NCI-H2227 (cell line): ENCODE results near the gene EXOC1.
"Not testable (repeated sequence)": the region's sequence is repeated elsewhere in the genome, so short reads cannot be mapped to it uniquely, and the experiment has no call there.

Source experiments
- DNase-seq: peaks from one replicate; lab custom pipeline; 2025; ENCODE audit not compliant: unreplicated experiment; lab: John Stamatoyannopoulos, UW

EXOC1 gene

DNA sequence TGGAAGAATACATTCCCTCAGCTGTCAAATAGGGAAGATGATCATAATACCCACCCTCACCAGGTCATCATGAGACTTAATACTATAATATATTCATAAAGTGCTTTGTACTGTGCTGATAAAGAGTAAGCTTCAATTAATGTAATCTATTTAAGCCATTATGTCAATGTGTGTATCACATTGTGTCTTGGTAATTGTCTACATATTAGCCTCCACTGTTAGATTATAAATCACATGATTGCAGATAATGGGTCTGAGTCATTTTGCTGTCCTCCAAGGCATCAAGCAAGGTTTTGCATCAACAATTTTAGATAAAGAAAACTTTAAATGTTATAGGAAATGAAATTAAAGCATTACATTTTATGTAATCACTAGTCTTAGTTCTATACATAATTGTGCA, 50.1 kb downstream of the EXOC1 start:
- no peak for DNase-seq

DNA sequence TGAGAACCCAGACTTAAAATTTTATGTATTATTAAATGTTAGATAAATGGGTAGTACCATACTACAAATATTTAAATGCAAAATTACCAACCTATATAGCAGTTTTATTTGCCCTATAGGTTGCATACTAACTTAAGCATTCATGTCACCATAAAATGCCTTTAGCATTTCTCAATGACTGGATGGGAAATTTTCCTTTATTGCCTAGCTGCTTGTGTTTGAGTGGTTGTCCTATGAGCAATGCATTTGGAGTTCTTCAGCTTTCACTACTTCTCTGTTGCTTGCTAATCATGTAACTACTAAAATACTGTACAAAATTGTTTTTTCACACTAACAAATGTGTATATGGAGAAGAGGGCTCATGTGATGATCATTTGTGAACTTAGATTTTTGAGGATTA, 51.1 kb downstream of the EXOC1 start:
- no peak for DNase-seq

DNA sequence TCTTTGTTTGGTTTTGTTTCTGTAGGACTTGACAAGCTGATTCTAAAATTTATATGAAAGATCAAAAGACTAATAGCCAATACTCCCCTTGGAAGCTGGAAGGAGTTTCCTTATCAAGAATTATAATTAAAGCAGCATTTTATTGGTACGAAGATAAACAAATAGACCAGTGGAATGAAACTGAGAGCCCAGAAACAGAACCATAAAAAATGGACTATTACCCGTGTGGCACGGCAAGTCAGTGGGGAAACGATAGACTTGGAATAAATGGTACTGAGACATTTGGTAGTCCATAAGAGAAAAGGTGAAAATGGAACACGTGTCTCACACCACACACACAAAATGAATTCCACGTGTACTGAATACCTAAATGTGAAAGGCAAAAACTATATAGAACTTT, 52.9 kb downstream of the EXOC1 start:
- no peak for DNase-seq

DNA sequence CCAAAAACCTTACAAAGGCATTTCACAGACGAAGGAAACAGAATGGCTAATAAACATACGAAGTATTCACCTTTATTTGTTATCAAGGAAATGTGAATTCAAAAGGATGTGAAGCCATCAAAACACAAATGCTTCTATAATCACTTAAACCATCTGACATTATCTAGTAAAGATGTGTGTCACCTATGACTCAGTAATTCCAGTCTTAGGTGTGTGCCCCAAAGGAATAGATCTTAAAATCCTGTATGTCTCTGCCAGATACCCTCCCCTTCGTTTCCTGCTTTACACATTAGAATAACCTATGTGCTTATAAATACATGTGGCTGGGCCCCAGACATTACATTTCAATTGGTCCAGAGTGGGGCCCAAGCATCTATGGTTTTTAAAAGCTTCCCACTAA, 53.5 kb downstream of the EXOC1 start:
- no peak for DNase-seq

DNA sequence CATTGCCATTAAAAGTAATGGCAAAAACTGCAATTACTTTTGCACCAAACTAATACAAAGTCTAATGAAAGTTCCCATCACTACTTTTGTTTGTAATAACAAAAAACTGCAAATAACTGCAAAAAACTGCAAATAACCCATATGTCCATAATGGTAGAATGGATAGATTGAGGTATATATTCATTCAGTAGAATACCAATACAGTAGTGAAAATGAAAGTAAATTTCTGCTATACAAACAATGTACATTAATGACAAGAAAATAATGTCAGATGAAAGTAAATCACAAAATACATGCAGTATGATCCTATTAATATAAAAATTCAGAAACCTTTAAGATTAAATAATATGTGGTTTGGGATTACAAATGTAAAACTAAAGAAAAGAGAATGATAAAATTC, 54.0 kb downstream of the EXOC1 start:
- no peak for DNase-seq

DNA sequence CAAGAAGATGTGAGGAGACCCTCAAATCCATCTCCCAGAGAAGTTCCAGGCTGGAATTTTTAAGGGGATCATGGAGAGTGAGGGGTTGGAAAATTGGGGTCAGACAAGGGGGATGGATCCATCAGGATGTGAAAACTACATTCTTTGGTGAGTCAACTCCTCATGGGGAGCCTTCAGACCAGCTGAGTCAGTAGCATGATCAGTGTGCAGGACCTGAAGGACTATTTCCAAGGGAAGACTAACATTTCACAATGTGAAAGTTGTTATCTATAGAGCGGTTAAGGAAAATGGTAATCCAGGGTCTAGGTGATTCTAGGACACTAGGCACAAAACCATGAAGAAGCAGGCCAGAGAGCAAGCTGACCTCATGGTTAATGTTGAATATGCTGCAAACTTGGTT, 56.7 kb downstream of the EXOC1 start:
- no peak for DNase-seq

DNA sequence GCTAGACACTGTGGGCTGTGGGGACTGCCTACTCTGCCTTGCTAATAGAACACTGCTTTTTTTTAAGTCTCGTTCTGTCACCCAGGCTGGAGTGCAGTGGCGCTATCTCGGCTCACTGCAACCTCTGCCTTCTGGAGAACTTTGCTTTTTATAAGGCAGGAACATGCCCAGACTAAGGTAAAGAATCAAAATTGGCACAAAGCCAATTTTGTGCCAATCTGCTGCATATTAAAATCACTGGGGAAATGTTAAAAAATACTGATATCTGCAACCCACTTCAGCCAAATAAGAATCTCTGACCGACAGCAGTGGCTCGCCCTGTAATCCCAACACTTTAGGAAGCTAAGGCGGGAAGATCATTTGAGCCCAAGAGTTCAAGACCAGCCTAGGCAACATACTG, 58.8 kb downstream of the EXOC1 start:
- DNase-seq: no peak

DNA sequence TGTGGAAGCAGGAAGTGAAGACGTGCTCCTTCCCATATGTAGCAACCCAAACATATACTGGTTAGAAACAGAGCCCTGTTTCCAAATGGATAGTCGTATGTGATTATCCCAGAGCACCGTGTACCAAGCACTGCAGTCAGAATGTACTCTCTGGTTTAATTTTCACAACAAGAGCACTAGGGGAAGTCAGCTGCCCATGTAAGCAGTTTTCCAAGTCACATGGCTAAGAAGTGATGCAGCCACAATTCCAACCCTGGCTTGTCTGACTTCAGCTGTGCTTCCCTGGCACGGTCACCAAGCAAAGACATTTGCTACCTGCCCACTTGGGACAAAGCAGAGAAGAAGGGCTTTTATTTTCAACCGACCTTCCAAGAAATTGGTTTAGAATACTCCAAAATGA, 67.1 kb downstream of the EXOC1 start:
- DNase-seq: no peak

DNA sequence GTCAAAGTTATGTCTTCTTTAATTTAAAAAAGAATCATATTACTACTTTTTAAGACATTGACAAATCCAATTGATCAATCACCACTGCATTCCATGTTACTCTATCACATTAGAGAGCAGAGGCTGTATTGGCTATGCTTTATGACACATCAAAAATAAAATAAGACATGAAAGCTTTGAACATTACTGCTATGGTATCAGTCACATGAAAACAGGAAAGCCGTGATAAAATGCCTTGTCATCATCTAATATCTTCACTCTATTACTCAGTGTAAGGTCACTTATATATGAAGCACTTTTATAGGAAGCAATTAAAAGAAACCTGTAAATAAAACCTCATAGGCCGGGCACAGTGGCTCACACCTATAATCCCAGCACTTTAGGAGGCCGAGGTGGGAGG, 67.6 kb downstream of the EXOC1 start:
- no peak for DNase-seq

DNA sequence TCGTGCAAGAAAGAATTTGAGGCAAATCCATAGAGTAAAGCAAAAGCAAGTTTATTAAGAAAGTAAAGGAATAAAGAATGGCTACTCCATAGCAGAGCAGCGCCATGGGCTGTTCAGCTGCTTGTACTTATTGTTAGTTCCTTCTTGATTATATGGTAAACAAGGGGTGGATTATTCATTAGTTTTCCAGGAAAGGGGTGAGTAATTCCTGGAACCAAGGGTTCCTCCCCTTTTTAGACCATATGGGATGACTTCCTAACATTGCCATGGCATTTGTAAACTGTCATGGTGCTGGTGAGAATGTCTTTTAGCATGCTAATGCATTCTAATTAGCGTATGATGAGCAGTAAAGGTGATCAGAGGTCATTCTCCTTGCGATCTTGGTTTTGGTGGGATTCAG, 71.8 kb downstream of the EXOC1 start:
- DNase-seq: no peak

DNA sequence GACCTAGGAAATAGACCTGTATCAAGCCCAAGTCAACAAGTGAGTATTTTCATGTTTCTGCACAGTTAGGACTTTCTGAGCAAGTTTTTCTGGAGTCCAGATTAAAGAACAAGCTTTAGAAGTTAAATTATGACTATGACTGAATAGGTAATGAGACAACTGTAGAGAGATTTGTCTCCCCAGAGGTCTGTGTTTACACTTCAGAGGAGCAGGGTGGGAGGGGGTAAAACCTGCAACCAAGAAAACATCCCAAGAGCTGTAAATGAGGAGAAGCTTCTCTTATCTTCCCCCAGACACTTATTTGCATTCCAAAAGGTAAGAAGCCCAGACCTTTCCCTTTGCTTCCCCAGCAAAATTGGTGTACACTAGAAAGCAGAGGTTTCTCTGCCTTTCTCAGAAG, 73.2 kb downstream of the EXOC1 start:
- DNase-seq: no peak

DNA sequence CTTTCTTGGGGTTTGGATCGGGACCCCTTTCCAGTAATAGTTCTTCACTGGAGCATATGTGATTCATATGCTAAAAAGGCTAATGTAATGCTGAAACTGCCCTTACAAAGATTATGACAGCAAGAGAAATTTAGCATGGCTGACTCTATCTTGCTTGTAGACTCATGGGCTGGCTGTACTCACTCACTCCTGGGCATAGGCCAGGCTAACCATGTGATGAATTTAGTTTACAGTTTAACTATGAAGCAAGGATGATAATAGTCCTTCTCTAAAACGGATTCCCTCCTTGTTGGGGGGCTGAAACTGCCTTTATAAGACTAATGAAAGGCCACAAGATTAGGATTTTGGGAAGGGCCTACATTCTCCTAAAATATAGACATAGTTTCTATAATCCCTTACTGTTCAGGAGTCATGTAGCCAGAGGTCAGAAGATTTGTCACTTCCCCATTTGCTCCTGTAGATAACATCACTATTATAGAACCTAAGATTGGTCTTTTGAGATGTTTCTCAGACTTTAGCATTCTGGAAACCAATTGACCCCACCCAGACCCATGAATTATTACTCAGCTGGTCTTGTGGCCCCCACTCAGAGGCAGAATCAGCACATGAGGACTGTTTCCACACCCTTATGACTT, 74.5 kb downstream of the EXOC1 start:
- no peak for DNase-seq

DNA sequence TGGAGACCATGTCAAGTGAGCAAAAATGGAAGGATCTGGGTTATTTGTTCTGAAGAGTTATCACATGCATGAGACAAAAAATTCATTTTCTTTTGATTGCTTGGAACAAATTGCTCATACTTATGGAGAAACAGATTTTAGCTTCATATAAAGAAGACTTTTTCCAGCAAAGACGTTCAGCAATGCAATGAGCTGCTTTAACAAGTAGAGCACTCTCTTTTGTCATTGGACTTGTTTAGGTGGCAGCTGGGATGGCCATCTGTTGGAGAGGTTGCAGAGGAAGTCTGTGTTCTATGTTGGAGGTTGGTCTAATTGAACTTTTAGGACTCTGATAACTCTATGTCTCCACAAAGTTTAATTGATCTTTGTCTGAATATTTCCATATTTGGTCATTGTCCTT, 75.4 kb downstream of the EXOC1 start:
- DNase-seq: no peak

DNA sequence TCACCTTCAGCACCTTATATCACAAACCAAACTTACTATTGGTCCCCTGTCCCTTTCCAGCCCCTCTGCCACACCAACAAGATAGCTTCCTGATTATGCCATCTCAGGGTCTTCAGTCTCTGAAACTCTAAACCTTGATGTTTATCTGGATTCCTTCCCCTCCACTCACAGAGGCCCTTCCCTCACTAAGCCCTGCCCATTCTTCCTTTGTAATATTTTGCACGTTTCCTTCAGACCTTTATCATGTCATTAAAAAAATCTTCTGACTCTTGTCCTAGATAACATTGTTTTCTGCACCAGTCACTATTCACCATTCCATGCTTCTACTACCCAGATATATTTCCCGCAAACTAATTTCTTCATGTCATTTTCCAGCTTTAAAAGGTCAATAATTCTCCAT, 77.6 kb downstream of the EXOC1 start:
- no peak for DNase-seq

DNA sequence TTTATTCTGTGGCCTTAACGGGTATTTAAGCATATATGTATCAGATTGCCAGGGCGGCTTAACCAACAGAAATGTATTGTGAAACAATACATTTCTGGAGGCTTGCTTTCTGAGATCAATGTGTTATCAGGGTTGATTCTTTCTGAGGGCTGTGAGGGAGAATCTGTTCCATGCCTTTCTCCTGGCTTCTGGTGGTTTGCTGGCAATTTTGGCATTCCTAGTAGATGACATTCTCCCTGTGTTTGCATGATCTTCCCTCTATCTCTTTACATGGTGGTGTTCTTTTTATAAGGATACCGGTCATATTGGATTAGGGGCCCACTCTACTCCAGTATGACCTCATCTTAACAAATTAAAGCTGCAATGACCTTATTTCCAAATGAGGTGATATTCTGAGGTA, 78.4 kb downstream of the EXOC1 start:
- no peak for DNase-seq

DNA sequence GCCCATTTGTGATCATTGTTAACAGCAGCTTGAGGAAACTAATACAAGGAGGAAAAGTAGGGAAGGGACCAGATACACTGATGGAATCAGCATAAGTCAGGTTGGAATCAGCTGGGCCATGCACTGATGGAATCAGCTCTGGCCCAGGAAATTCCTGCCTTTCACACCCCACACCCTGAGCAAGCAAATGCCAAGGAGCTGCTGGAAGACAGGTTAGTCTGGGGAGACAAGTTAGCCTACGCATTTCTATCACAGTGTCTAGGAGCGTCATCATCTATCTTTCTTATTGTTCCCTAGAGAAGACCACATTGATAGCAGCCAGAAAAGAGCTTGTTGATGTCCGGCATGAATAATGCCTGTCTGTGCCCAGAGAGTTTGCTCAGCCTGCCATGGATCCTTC, 79.1 kb downstream of the EXOC1 start:
- DNase-seq: no peak

DNA sequence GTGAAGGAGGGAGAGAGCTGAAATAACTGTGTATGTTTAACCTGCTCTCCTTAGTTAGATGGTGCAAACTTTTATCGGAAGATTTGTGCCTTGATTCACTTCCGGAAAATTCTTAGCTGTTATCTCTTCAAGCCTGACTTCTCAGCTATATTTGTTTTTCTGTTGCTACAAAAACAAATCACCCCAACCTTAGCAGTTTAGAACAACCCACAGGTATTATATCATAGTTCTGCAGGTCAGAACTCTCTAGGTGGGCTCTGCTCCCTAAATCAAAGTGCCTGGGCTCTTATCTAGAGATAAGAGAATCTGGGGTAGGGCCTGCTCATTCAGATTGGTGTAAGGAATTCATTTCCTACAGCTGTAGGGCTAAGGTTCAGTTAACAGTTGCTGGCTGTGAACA, 80.2 kb downstream of the EXOC1 start:
- DNase-seq: no peak

DNA sequence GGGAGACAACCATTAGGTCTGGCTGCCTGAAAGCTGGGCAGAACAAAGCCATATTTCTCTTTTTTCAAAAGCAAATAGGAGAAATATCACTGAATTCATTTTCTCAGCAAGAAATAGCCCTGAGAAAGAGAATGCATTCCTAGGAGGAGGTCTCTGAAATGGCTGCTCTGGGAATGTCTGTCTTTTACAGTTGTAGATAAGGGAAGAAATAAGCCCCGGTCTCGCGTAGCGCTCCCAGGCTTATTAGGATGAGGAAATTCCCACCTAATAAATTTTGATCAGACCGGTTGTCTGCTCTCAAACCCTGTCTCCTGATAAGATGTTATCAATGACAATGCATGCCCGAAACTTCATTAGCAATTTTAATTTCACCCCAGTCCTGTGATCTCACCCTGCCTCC, 82.5 kb downstream of the EXOC1 start:
- not testable (repeated sequence) for DNase-seq

DNA sequence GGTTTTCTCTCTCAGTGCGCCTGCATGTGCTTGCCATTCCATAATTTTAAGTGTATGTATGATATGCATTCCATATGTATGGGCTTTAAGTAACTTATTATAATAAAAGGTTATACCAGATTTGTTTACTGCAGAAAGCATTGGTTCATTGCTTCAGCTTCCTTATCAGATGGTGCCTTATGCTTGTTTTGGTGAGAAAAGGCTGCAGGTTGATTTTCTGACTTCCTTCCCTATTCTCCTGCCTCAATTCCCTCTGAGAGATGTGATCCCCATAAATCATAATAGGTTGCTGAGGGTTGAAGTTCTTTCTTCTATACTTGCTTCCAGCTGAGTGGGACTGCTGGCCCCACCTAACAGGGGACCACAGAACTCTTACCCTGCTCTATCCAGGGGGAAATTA, 85.0 kb downstream of the EXOC1 start:
- DNase-seq: no peak

DNA sequence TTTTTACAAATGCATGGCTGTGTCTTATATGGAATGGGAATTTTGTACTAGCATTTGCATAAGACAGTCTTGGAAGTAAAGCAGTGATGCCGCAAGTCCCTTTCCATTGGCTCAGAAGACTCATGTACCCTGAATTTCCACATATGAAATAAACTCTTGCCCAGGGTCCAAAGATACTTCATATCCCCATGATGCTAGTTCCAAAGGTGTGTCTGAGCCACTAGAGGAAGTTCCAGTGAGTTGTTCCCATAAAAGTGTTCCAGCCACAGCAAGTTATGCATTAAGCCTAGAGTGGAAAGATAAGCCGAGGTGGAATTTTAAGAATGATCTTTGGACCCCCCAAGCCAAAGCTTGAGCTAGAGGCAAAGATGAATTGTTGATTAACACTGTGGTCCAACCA, 86.0 kb downstream of the EXOC1 start:
- DNase-seq: no peak

DNA sequence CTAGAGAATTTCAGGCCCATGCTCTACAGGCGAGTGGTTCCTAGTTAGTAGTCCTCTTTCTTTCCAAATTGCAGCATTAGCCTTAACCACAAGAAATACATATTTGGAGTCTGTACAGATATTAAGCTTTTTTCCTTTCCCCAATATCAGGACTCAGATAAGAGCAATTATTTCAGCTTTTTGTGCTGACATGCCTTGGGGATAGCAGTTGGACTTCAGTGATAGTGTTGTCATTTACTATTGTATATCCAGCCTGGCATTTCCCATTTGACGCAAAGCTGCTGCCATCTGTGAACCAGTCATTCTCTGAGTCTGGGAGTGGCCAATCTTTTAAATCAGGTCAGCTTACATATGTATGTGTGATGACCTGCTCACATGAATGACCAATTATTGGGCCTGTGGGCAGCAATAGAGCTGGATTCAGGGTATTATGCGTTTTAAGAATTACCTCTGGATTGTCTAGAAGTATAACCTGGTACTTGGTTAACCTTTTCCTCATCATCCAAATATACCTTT, 88.5 kb downstream of the EXOC1 start:
- no peak for DNase-seq

DNA sequence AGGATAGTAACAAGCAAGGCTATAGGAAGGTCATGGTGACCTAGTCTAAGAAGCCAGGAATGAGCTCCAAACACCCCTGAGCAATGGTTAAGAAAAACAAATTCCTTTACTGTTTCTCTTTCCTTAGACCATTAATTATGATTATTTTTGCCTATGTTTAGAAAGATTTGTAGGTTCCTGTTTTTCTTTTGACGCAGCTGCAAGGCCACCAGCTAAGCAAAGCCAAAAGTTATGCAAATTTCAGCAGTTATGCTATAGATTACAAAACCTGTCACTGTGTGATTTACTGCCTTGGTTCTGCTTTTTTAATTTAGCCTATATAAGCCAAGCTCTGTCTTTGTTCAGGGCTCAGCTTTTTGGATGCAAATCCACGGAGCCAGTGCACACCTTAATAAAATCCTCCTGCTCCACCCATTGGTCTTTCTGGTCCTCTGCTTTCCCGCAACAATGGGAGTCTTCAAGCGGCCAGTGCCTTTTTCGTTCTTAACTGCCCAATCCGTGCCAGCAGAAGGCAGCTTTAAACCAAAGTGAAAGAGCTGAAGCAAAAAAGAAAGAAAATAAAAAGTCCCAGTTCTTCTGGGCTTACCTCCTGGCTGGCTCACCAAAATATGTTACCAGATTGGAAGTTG, 93.9 kb downstream of the EXOC1 start:
- no peak for DNase-seq
